Transverse colon (tissue), 4 donors: ENCODE measurements around the gene ZBTB20. TPM values are rescaled to one million over a fixed set of nuclear protein-coding genes. Genes with fewer than 3 reads are reported as not detected.
A peak's percentile ranks its signal among the peaks of the same experiment; 100 is the strongest.

ENCODE experiments used
- DNase-seq: peaks from one replicate; pipeline ENCODE4 v3.0.0-alpha.2; 2019
- H3K27ac ChIP-seq, 4 donors: fragments of 200-600 bp; sonication (generic); 2 replicates each; pipeline ENCODE4 v1.5.1; 2016 to 2018; ENCODE audit warnings: inconsistent platforms in 4 of 4
- H3K27me3 ChIP-seq: fragments of 200-600 bp; sonication (generic); 2 replicates; pipeline ENCODE4 v1.5.1; 2017; ENCODE audit warnings: inconsistent platforms
- H3K36me3 ChIP-seq, 4 donors: fragments of 200-600 bp; sonication (generic); 2 replicates each; pipeline ENCODE4 v1.5.1; 2017 to 2019; ENCODE audit warnings: inconsistent platforms in 4 of 4
- H3K4me1 ChIP-seq, 4 donors: fragments of 200-600 bp; sonication (generic); 2 replicates each; pipeline ENCODE4 v1.5.1; 2017 to 2020; ENCODE audit warnings: inconsistent platforms in 4 of 4
- H3K4me3 ChIP-seq, 4 donors: fragments of 200-600 bp; sonication (generic); 1 replicate in 1 of 4; 2 replicates in 3 of 4; pipeline versions ENCODE4 v1.5.1 to v1.6.1; 2017 to 2019; ENCODE audit warnings: inconsistent platforms in 4 of 4
- H3K9me3 ChIP-seq, 2 donors: fragments of 200-600 bp; sonication (generic); 2 replicates each; pipeline ENCODE4 v1.5.1; 2017 to 2019; ENCODE audit warnings: inconsistent platforms in 2 of 2
- EP300 ChIP-seq: sonication (generic); formaldehyde crosslinking; IDR thresholded peaks from one replicate; pipeline ENCODE4 v1.6.1; 2017; ENCODE audit warnings: antibody characterized with exemption, low read depth
- POLR2A ChIP-seq: fragments of 450-650 bp; IDR thresholded peaks from one replicate; pipeline ENCODE4 v1.6.1; 2016; ENCODE audit warnings: antibody characterized with exemption, mild to moderate bottlenecking, moderate library complexity
- POLR2AphosphoS5 ChIP-seq, 3 donors: sonication (generic); formaldehyde crosslinking; IDR thresholded peaks; one replicate each; pipeline ENCODE4 v1.6.1; 2016; ENCODE audit warnings: antibody characterized with exemption in 3 of 3
- WGBS, 2 donors: methylation state at CpG; one replicate each; pipeline ENCODE4 v1.1.5; 2018; ENCODE audit warnings: low coverage in 1 of 2; 5-methylcytosine and 5-hydroxymethylcytosine counted together
- in situ Hi-C, 4 donors: fragments of 200-750 bp; cut with MboI; loops; one replicate each; pipeline versions ENCODE4 v1.15.0 to v1.15.1; 2017; ENCODE audit warnings: low sequenced_read_pairs in 3 of 4, low pct_ligation_motif_present in 1 of 4, low pct_unique_long_range_greater_than_20kb in 1 of 4
- intact Hi-C: fragments of 100-400 bp; cut with DNase I; formaldehyde crosslinking; loops from one replicate; pipeline ENCODE4 v1.15.1; 2023; ENCODE audit warnings: low total_unique reads
- total RNA-seq, 4 donors: library from RNA; depleted of rRNA; stranded (reverse); fragments of >200 nt; gene quantifications; one replicate each; pipeline ENCODE4 v1.1.0, GENCODE V29; 2016
- TF ChIP-seq, protein P1 (sequence below), 5 experiments: fragments of 200-600 bp in 3 of 5; fragments of 450-650 bp in 2 of 5; sonication (generic) in 3 of 5; IDR thresholded peaks; 1 replicate in 2 of 5; 2 replicates in 3 of 5; pipeline ENCODE4 v1.5.1; 2016 to 2017; ENCODE audit warnings: antibody characterized with exemption in 5 of 5, inconsistent platforms in 3 of 5, mild to moderate bottlenecking in 2 of 5, moderate library complexity in 1 of 5

Gene ZBTB20
- total RNA-seq, 4 donors from 2014 or later = 44.6 to 50.5 (median 46.4) TPM

GRCh38 chr3:114299941-114300624 is 847.0 kb downstream of the ZBTB20 start:
- Histone ChIP-seq H3K36me3 (no peaks in the 10 kb centered on the region), H3K27ac (no peak overlapping the region), H3K4me1 (no peaks in the 10 kb centered on the region), H3K27me3 (no peaks in the 10 kb centered on the region), H3K4me3 (no peak overlapping the region), H3K9me3 (no peaks in the 10 kb centered on the region)
- intact Hi-C loops (no loop called here), in situ Hi-C loops (no loop called here)
- DNase-seq = no peak
- WGBS, 2 donors = 88 to 90% methylated on average over 4 to 5 of the region's 5 CpGs
- TF ChIP-seq POLR2AphosphoS5 (IDR thresholded peaks at IDR 0.05) = no peak
- TF ChIP-seq POLR2A = no peak
- no peak for TF ChIP-seq EP300
- TF ChIP-seq, protein P1, sequence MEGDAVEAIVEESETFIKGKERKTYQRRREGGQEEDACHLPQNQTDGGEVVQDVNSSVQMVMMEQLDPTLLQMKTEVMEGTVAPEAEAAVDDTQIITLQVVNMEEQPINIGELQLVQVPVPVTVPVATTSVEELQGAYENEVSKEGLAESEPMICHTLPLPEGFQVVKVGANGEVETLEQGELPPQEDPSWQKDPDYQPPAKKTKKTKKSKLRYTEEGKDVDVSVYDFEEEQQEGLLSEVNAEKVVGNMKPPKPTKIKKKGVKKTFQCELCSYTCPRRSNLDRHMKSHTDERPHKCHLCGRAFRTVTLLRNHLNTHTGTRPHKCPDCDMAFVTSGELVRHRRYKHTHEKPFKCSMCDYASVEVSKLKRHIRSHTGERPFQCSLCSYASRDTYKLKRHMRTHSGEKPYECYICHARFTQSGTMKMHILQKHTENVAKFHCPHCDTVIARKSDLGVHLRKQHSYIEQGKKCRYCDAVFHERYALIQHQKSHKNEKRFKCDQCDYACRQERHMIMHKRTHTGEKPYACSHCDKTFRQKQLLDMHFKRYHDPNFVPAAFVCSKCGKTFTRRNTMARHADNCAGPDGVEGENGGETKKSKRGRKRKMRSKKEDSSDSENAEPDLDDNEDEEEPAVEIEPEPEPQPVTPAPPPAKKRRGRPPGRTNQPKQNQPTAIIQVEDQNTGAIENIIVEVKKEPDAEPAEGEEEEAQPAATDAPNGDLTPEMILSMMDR (IDR thresholded peaks at IDR 0.05) = no peak

DNA sequence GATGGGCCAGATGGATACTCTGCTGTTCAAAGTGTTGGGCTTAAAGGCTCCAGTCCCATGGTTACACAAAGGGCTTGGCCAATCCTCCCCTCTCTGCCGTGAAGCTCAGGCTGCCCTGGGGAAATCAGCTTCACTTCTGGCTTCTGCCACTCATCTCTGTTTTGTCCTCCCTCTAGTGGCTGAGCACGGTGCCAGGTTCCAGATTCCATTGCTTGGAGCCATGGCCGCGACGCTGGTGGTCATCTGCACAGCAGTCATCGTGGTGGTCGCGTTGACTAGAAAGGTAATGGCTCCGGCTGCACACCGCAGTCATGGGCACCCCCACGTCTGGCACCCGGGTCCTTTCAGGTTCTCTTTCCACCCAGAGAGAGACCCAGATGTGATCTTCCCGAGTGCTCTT is 847.7 kb downstream of the ZBTB20 start:
- in situ Hi-C loops (no loop called here), intact Hi-C loops (no loop called here)
- Histone ChIP-seq H3K27ac (no peak overlapping the region), H3K4me3 (no peak overlapping the region), H3K4me1 (no peaks in the 10 kb centered on the region), H3K36me3 (no peaks in the 10 kb centered on the region), H3K27me3 (no peaks in the 10 kb centered on the region), H3K9me3 (no peaks in the 10 kb centered on the region)
- TF ChIP-seq POLR2A = no peak
- TF ChIP-seq, protein P1 (IDR thresholded peaks at IDR 0.05) = peak in 2 of 5 experiments; percentile 11 to 12
- no peak for DNase-seq
- 80% methylated on average over 13 of the region's 13 CpGs; no CpG with 5 or more reads in 1 of the 2 donors for WGBS, 2 donors

DNA sequence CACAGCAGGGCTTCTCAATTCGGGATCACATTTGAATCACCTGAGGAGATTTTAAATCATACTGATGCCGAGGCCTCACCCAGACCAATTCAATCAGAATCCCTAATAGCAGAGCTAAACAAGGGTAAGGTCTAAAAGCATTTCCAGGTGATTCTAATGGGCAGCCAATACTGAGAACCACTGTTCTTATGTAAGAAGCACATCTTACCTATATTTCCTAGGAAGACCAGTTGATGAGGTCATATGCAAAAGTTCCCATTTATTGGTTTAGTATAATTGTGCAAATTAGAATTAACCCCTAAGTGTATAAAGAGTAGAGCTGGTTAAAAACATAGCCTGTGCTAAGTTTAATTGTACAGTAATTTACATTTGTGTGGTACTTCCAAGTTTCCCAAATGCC is 851.1 kb downstream of the ZBTB20 start:
- no peak for DNase-seq
- H3K9me3 ChIP-seq = no peaks in the 10 kb centered on the region
- H3K36me3 ChIP-seq = no peaks in the 10 kb centered on the region
- no peaks in the 10 kb centered on the region for H3K27me3 ChIP-seq
- H3K4me3 ChIP-seq = no peak overlapping the region
- H3K4me1 ChIP-seq = no peaks in the 10 kb centered on the region
- intact Hi-C loops = no loop called here
- TF ChIP-seq POLR2AphosphoS5 (IDR thresholded peaks at IDR 0.05) (no peak), POLR2A (no peak)
- in situ Hi-C loops = no loop called here
- 79% methylated on average over 2 of the region's 2 CpGs; no CpG with 5 or more reads in 1 of the 2 donors for WGBS, 2 donors
- no peak overlapping the region for H3K27ac ChIP-seq

GRCh38 chr3:114294940-114295480 is 852.1 kb downstream of the ZBTB20 start:
- Histone ChIP-seq H3K36me3 (no peaks in the 10 kb centered on the region), H3K4me3 (no peak overlapping the region), H3K9me3 (no peaks in the 10 kb centered on the region), H3K27me3 (no peaks in the 10 kb centered on the region), H3K4me1 (no peaks in the 10 kb centered on the region), H3K27ac (no peak overlapping the region)
- in situ Hi-C loops = no loop called here
- 81 to 82% methylated on average over 6 of the region's 6 CpGs for WGBS, 2 donors
- TF ChIP-seq POLR2A (no peak), POLR2AphosphoS5 (IDR thresholded peaks at IDR 0.05) (no peak)
- DNase-seq = no peak
- intact Hi-C loops = no loop called here

DNA sequence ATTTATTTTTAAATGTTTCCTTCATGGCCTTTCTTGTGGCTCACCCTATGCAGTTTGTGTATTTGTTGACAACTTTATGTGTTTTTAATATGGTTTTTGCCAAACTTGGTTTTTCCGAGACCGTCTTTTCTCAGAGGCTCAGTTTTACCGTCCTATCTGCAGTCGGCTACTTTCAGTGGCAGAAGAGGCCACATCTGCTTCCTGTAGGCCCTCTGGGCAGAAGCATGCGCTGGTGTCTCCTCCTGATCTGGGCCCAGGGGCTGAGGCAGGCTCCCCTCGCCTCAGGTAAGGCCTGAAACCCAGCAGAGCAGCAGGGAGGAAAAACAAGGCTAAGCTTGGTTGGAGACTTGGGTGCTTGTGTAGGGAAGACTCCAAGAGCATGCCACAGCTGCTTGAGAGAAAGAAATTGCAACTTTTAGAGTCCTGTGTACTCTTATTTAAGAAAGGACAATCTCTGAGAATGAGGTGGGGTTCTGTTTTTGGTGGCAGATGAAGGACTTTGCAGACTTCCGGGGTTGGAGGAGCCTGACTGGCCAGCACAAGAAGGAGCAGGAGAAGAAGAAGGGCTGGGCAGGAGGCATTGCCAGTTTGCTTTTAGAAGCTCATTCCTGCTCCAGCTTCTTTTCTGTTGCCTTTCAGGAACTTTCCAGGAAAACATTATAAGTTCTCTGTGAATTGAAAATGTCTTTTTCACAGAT is 853.1 kb downstream of the ZBTB20 start, which contains the start of gene TIGIT:
TSS of gene TIGIT (plus strand) at position 191 of the 698 bp plus-strand sequence. CDS start at position 225, 34 bp downstream.
- WGBS, 2 donors = 79 to 93% methylated on average over 3 to 7 of the region's 7 CpGs
- intact Hi-C loops (no loop called here), in situ Hi-C loops (no loop called here)
- Histone ChIP-seq H3K4me1 (no peaks in the 10 kb centered on the region), H3K27ac (no peak within 1 kb of the TSS), H3K4me3 (no peak within 1 kb of the TSS), H3K27me3 (no peaks in the 10 kb centered on the region), H3K36me3 (no peaks in the 10 kb centered on the region), H3K9me3 (no peaks in the 10 kb centered on the region)
- no peak for DNase-seq
- TF ChIP-seq EP300 (no peak), POLR2A (no peak), POLR2AphosphoS5 (IDR thresholded peaks at IDR 0.05) (no peak)
- TF ChIP-seq, protein P1 (IDR thresholded peaks at IDR 0.05) = no peak
